Measurements from ENCODE around the gene MT1F. TPM values are rescaled to one million over a fixed set of nuclear protein-coding genes. Genes with fewer than 3 reads are reported as not detected.

Gene MT1F
- total RNA-seq, 2 experiments from 2014 or later: 0.44 TPM; not detected in 1

- no peak for DNase-seq (ENCODE audit: low spot score)
- no TSS peak for BruUV-seq (replicated peaks)
- ChIA-PET CTCF (ENCODE audit: unreplicated experiment) (interaction anchor here (0.9 kb wide), 1 partner anchor 91 kb away, joined by 3 read pairs; no protein-coding TSS in a partner anchor), POLR2A (interaction anchor here (0.8 to 1.3 kb wide), 3 partner anchors 20 to 162 kb away, joined by 3 read pairs; no protein-coding TSS in a partner anchor)
- intact Hi-C loops (cut with micrococcal nuclease; ENCODE audit: unreplicated experiment): no loop called here
- peaks cover 40% of the 10 kb centered on the region for H3K4me1 ChIP-seq (ENCODE audit: insufficient read depth, low read length, poor library complexity, severe bottlenecking)
- H3K9me2 ChIP-seq (ENCODE audit: insufficient read depth, low read length): no peaks in the 10 kb centered on the region
- no peaks in the 10 kb centered on the region for H3K9me3 ChIP-seq (ENCODE audit: low read length)
- peak overlapping the region; percentile 81; the same call in 1 of the 2 replicates for H2AFZ ChIP-seq (ENCODE audit: low read length)
- TF ChIP-seq CTCF (conservative IDR thresholded peaks at IDR 0.05; ENCODE audit: low read length) (no peak), EZH2phosphoT487 (IDR thresholded peaks at IDR 0.05; ENCODE audit: borderline replicate concordance, low read depth, low read length) (no peak)
- peak overlapping the region; percentile 78 for H3K4me2 ChIP-seq (ENCODE audit: low read length)
- H3K27ac ChIP-seq (ENCODE audit: low read depth, low read length, poor library complexity, severe bottlenecking): no peak overlapping the region
- no peaks in the 10 kb centered on the region for H3K36me3 ChIP-seq (ENCODE audit: insufficient read depth, low read length)
- H3K79me2 ChIP-seq (ENCODE audit: insufficient read depth, low read depth, low read length): no peaks in the 10 kb centered on the region
- no peaks in the 10 kb centered on the region for H4K20me1 ChIP-seq (ENCODE audit: insufficient read depth, low read length)
- no peak overlapping the region for H3K4me3 ChIP-seq (ENCODE audit: low read depth, low read length, poor library complexity, severe bottlenecking)
Observed at GRCh38 chr16:56611281-56611833, 46.4 kb upstream of the MT1F start.

- peaks cover 30% of the 10 kb centered on the region for H3K4me1 ChIP-seq (ENCODE audit: insufficient read depth, low read length, poor library complexity, severe bottlenecking)
- no peak overlapping the region for H3K4me2 ChIP-seq (ENCODE audit: low read length)
- H4K20me1 ChIP-seq (ENCODE audit: insufficient read depth, low read length): no peaks in the 10 kb centered on the region
Observed at GRCh38 chr16:56613706-56614105, 44.1 kb upstream of the MT1F start.

More at GRCh38 chr16:56613706-56614105, 44.1 kb upstream of the MT1F start:
- BruUV-seq (replicated peaks): no TSS peak
- no peak for DNase-seq (ENCODE audit: low spot score)
- Histone ChIP-seq H3K9me2 (ENCODE audit: insufficient read depth, low read length) (no peaks in the 10 kb centered on the region), H3K36me3 (ENCODE audit: insufficient read depth, low read length) (no peaks in the 10 kb centered on the region), H3K27ac (ENCODE audit: low read depth, low read length, poor library complexity, severe bottlenecking) (no peak overlapping the region), H3K9me3 (ENCODE audit: low read length) (no peaks in the 10 kb centered on the region), H3K79me2 (ENCODE audit: insufficient read depth, low read depth, low read length) (no peaks in the 10 kb centered on the region), H3K4me3 (ENCODE audit: low read depth, low read length, poor library complexity, severe bottlenecking) (no peak overlapping the region), H2AFZ (ENCODE audit: low read length) (no peak overlapping the region)
- no peak for TF ChIP-seq CTCF (conservative IDR thresholded peaks at IDR 0.05; ENCODE audit: low read length)
- TF ChIP-seq EZH2phosphoT487 (IDR thresholded peaks at IDR 0.05; ENCODE audit: borderline replicate concordance, low read depth, low read length): no peak
- intact Hi-C loops (cut with micrococcal nuclease; ENCODE audit: unreplicated experiment): no loop called here
- POLR2A ChIA-PET: interaction anchor here (0.6 kb wide), 1 partner anchor 118 kb away, joined by 3 read pairs; no protein-coding TSS in a partner anchor
- CTCF ChIA-PET (ENCODE audit: unreplicated experiment): no interaction called here
